Stimulated activated CD8-positive, alpha-beta memory T cell treated with anti-CD3 and anti-CD28 coated beads, Interleukin-15, amount 100 ng/mL, for 24 hours (primary cell): ENCODE data around the gene RASD1.

ENCODE experiments used
- DNase-seq: peaks from one replicate; pipeline ENCODE4 v3.0.0-alpha.2; 2020; ENCODE audit warnings: low read depth

The RASD1 gene

GRCh38 chr17:17510456-17511292, 14.5 kb upstream of the RASD1 start:
- no peak for DNase-seq

- no peak for DNase-seq
These were observed 13.6 kb upstream of the RASD1 start for GRCh38 chr17:17509601-17510425.

GRCh38 chr17:17508646-17509591, 12.7 kb upstream of the RASD1 start:
- no peak for DNase-seq

- no peak for DNase-seq
These were observed 11.9 kb upstream of the RASD1 start for GRCh38 chr17:17508019-17508535.

GRCh38 chr17:17507465-17508011, 11.3 kb upstream of the RASD1 start:
- DNase-seq, result no peak

GRCh38 chr17:17506893-17507464, 10.8 kb upstream of the RASD1 start:
- no peak for DNase-seq

- DNase-seq, result no peak
These were observed 10.1 kb upstream of the RASD1 start for GRCh38 chr17:17506181-17506741.

GRCh38 chr17:17505610-17506171, 9.5 kb upstream of the RASD1 start:
- no peak for DNase-seq

- no peak for DNase-seq
These were observed 9.0 kb upstream of the RASD1 start for GRCh38 chr17:17505151-17505550.

- no peak for DNase-seq
These were observed 8.3 kb upstream of the RASD1 start for GRCh38 chr17:17504341-17505140.

GRCh38 chr17:17503566-17504130, 7.5 kb upstream of the RASD1 start:
- DNase-seq, result no peak

GRCh38 chr17:17502741-17503565, 6.8 kb upstream of the RASD1 start:
- no peak for DNase-seq

GRCh38 chr17:17500999-17501605, 4.9 kb upstream of the RASD1 start:
- DNase-seq, result no peak

- no peak for DNase-seq
These were observed 3.4 kb upstream of the RASD1 start for GRCh38 chr17:17499402-17500145.

- no peak for DNase-seq
These were observed 2.6 kb upstream of the RASD1 start for GRCh38 chr17:17498606-17499301.

- no peak for DNase-seq
These were observed 1.8 kb upstream of the RASD1 start for GRCh38 chr17:17497845-17498520.
